ENCODE data around the gene NXN.

- no peak for TF ChIP-seq CTCF (IDR thresholded peaks at IDR 0.05)
- TF ChIP-seq POLR2A (IDR thresholded peaks at IDR 0.05), result no peak
These were observed 118.8 kb downstream of the NXN start for GRCh38 chr17:860805-861204.
